HEK293 (cell line): ENCODE measurements around the gene CDK12.

Experiments used
- CTCF ChIA-PET: fragments of 350-600 bp; formaldehyde crosslinking; extraction: SDS; loops from one replicate; lab custom pipeline; 2021; ENCODE audit warnings: antibody characterized with exemption; lab: Yijun Ruan, JAX
- POLR2A ChIA-PET: fragments of 300-600 bp; formaldehyde crosslinking; extraction: SDS; loops from one replicate; lab custom pipeline; 2020; ENCODE audit warnings: antibody characterized with exemption, inconsistent platforms; lab: Yijun Ruan, JAX
- H3K27ac ChIP-seq: fragments of 200-500 bp; sonication (Bioruptor generic); 2 replicates; pipeline ENCODE4 v1.5.1; 2014; ENCODE audit warnings: low read depth, low read length, control low read depth, inconsistent platforms; ENCODE audit errors: extremely low read depth
- H3K36me3 ChIP-seq, 2 experiments: fragments of 200-500 bp in 1 of 2; sonication (Bioruptor generic) in 1 of 2; 1 replicate in 1 of 2; 2 replicates in 1 of 2; pipeline ENCODE4 v1.5.1; 2014 to 2017; ENCODE audit warnings: inconsistent platforms in 2 of 2, low read length in 2 of 2; ENCODE audit not compliant: control insufficient read depth in 2 of 2, insufficient read depth in 1 of 2
- H3K4me1 ChIP-seq: fragments of 200-500 bp; sonication (Bioruptor generic); 2 replicates; pipeline ENCODE4 v1.5.1; 2014; ENCODE audit warnings: mild to moderate bottlenecking, low read length, inconsistent platforms; ENCODE audit not compliant: control insufficient read depth, insufficient read depth
- H3K4me3 ChIP-seq: 2 replicates; pipeline ENCODE4 v1.5.1; 2011; ENCODE audit warnings: low read depth, mild to moderate bottlenecking, control low read depth, low read length, moderate library complexity
- H3K9me3 ChIP-seq: fragments of 200-500 bp; sonication (Bioruptor generic); 2 replicates; pipeline ENCODE4 v1.5.1; 2014; ENCODE audit warnings: low read depth, low read length, inconsistent platforms; ENCODE audit not compliant: control insufficient read depth, insufficient read depth
- CTCF ChIP-seq: fragments of 450-650 bp; formaldehyde crosslinking; IDR thresholded peaks from 2 replicates; pipeline ENCODE4 v1.5.1; 2016; ENCODE audit warnings: missing biosample characterization, missing genetic modification characterization
- EGR2 ChIP-seq: fragments of 450-650 bp; formaldehyde crosslinking; IDR thresholded peaks from 2 replicates; pipeline ENCODE4 v1.5.1; 2016; ENCODE audit warnings: low read depth, missing biosample characterization, missing genetic modification characterization
- KLF10 ChIP-seq: fragments of 450-650 bp; IDR thresholded peaks from 2 replicates; pipeline ENCODE4 v1.5.1; 2018; ENCODE audit warnings: missing biosample characterization, mild to moderate bottlenecking, missing genetic modification characterization
- KLF8 ChIP-seq: fragments of 450-650 bp; formaldehyde crosslinking; IDR thresholded peaks from 2 replicates; pipeline ENCODE4 v1.5.1; 2016; ENCODE audit warnings: missing biosample characterization, missing genetic modification characterization
- MYNN ChIP-seq: fragments of 450-650 bp; formaldehyde crosslinking; IDR thresholded peaks from 2 replicates; pipeline ENCODE4 v1.5.1; 2016; ENCODE audit warnings: missing biosample characterization, missing genetic modification characterization, borderline replicate concordance
- RBAK ChIP-seq: fragments of 450-650 bp; formaldehyde crosslinking; IDR thresholded peaks from 2 replicates; pipeline ENCODE4 v1.5.1; 2016; ENCODE audit warnings: missing biosample characterization, missing genetic modification characterization
- ZBTB21 ChIP-seq: fragments of 450-650 bp; formaldehyde crosslinking; IDR thresholded peaks from 2 replicates; pipeline ENCODE4 v1.5.1; 2017; ENCODE audit warnings: missing biosample characterization, missing genetic modification characterization
- ZFHX2 ChIP-seq: fragments of 450-650 bp; formaldehyde crosslinking; conservative IDR thresholded peaks from 2 replicates; pipeline ENCODE4 v1.5.1; 2016; ENCODE audit warnings: missing biosample characterization, missing genetic modification characterization
- ZNF121 ChIP-seq: fragments of 450-650 bp; formaldehyde crosslinking; IDR thresholded peaks from 2 replicates; pipeline ENCODE4 v1.5.1; 2016; ENCODE audit warnings: missing biosample characterization, missing genetic modification characterization
- ZNF146 ChIP-seq: fragments of 450-650 bp; formaldehyde crosslinking; IDR thresholded peaks from 2 replicates; pipeline ENCODE4 v1.5.1; 2016; ENCODE audit warnings: missing biosample characterization, missing genetic modification characterization
- ZNF174 ChIP-seq: fragments of 450-650 bp; formaldehyde crosslinking; IDR thresholded peaks from 2 replicates; pipeline ENCODE4 v1.5.0; 2017; ENCODE audit warnings: missing biosample characterization, mild to moderate bottlenecking, missing genetic modification characterization
- ZNF175 ChIP-seq: fragments of 450-650 bp; formaldehyde crosslinking; IDR thresholded peaks from 2 replicates; pipeline ENCODE4 v1.5.1; 2016; ENCODE audit warnings: missing biosample characterization, missing genetic modification characterization
- ZNF280D ChIP-seq: fragments of 450-650 bp; formaldehyde crosslinking; IDR thresholded peaks from 2 replicates; pipeline ENCODE4 v1.5.1; 2016; ENCODE audit warnings: missing biosample characterization, missing genetic modification characterization
- ZNF449 ChIP-seq: fragments of 450-650 bp; formaldehyde crosslinking; IDR thresholded peaks from 2 replicates; pipeline ENCODE4 v1.5.1; 2017; ENCODE audit warnings: missing biosample characterization, mild to moderate bottlenecking, missing genetic modification characterization, moderate library complexity
- ZNF561 ChIP-seq: fragments of 450-650 bp; IDR thresholded peaks from 2 replicates; pipeline ENCODE4 v1.5.1; 2018; ENCODE audit warnings: missing biosample characterization, missing genetic modification characterization, borderline replicate concordance
- ZNF660 ChIP-seq: fragments of 450-650 bp; IDR thresholded peaks from 2 replicates; pipeline ENCODE4 v1.5.1; 2018; ENCODE audit warnings: missing biosample characterization, mild to moderate bottlenecking, missing genetic modification characterization
- ZNF704 ChIP-seq: fragments of 450-650 bp; formaldehyde crosslinking; IDR thresholded peaks from 2 replicates; pipeline ENCODE4 v1.5.1; 2016; ENCODE audit warnings: missing biosample characterization, missing genetic modification characterization
- ZNF76 ChIP-seq: fragments of 450-650 bp; formaldehyde crosslinking; IDR thresholded peaks from 2 replicates; pipeline ENCODE4; 2016; ENCODE audit warnings: low read depth, missing biosample characterization, missing genetic modification characterization, borderline replicate concordance
- ZNF791 ChIP-seq: fragments of 450-650 bp; formaldehyde crosslinking; IDR thresholded peaks from 2 replicates; pipeline ENCODE4 v1.5.1; 2016; ENCODE audit warnings: missing biosample characterization, missing genetic modification characterization
- ZNF837 ChIP-seq: fragments of 450-650 bp; formaldehyde crosslinking; IDR thresholded peaks from 2 replicates; pipeline ENCODE4 v1.5.1; 2016; ENCODE audit warnings: missing biosample characterization, missing genetic modification characterization

The CDK12 gene

GRCh38 chr17:39507511-39507910 is 46.2 kb downstream of the CDK12 start (continued):
- TF ChIP-seq ZNF280D (tag by site-specific recombination) = no peak
- TF ChIP-seq ZNF791 = no peak
- no peak for TF ChIP-seq CTCF (tag by site-specific recombination)

- TF ChIP-seq ZNF146 = no peak
- TF ChIP-seq EGR2 = no peak
- no peak for TF ChIP-seq ZNF561 (tag by site-specific recombination)
- no peak for TF ChIP-seq ZNF175 (tag by site-specific recombination)
- peak; percentile 73; the same call in 1 of the 2 replicates for TF ChIP-seq ZNF121 (tag by site-specific recombination)
- TF ChIP-seq RBAK (tag by site-specific recombination) = no peak
- no peak for TF ChIP-seq ZNF660 (tag by site-specific recombination)
- no peak for TF ChIP-seq KLF10
- TF ChIP-seq, all 188 proteins: peak for 1
- Histone ChIP-seq H3K27ac (no peak overlapping the region), H3K4me3 (no peak overlapping the region), H3K9me3 (no peaks in the 10 kb centered on the region), H3K4me1 (no peaks in the 10 kb centered on the region), H3K36me3 (peaks cover 92% of the 10 kb centered on the region in 2 experiments)
- POLR2A ChIA-PET = interaction anchor here (0.6 kb wide), 1 partner anchor 309 kb away, joined by 3 read pairs; the partner anchor contains the start of gene RPL19
- CTCF ChIA-PET = interaction anchor here (0.6 kb wide), 1 partner anchor 9 kb away, joined by 7 read pairs; no protein-coding TSS in a partner anchor
Observed at GRCh38 chr17:39508987-39509386, 47.7 kb downstream of the CDK12 start.

- Histone ChIP-seq H3K36me3 (peaks cover 95 to 96% of the 10 kb centered on the region in 2 experiments), H3K9me3 (no peaks in the 10 kb centered on the region), H3K27ac (no peak overlapping the region), H3K4me3 (no peak overlapping the region), H3K4me1 (no peaks in the 10 kb centered on the region)
- ChIA-PET POLR2A (interaction anchor here (0.6 to 1.7 kb wide), 2 partner anchors 24 to 62 kb away, joined by 3 to 4 read pairs; partner anchors contain the start of gene MED1), CTCF (interaction anchor here (0.6 to 1.0 kb wide), 2 partner anchors 15 to 110 kb away, joined by 3 read pairs; no protein-coding TSS in a partner anchor)
- TF ChIP-seq ZNF449 (tag by site-specific recombination) (no peak), ZNF76 (tag by site-specific recombination) (no peak), ZNF121 (tag by site-specific recombination) (no peak), MYNN (tag by site-specific recombination) (no peak), ZBTB21 (tag by site-specific recombination) (no peak), KLF8 (tag by site-specific recombination) (no peak), ZNF174 (tag by site-specific recombination) (no peak), ZNF704 (tag by site-specific recombination) (no peak), ZNF837 (no peak), ZFHX2 (tag by site-specific recombination) (no peak)
Observed at GRCh38 chr17:39513309-39513708, 52.0 kb downstream of the CDK12 start.
